Myocyte (in vitro differentiated cells): ENCODE data around the gene NTRK3. TPM values are rescaled to one million over a fixed set of nuclear protein-coding genes. Genes with fewer than 3 reads are reported as not detected.
A peak's percentile ranks its signal among the peaks of the same experiment; 100 is the strongest.

Experiments
- DNase-seq: peaks from one replicate; pipeline ENCODE4 v3.0.0-alpha.2; 2012; ENCODE audit warnings: low read depth
- total RNA-seq: library from RNA; depleted of rRNA; stranded (reverse); fragments of >200 nt; gene quantifications from 2 replicates; pipeline ENCODE4 v1.2.3, GENCODE V29; 2014

NTRK3 gene
- total RNA-seq, 1 donor from 2014 or later = 0.32 TPM

GRCh38 chr15:88258093-88258641, 1.6 kb upstream of the NTRK3 start:
- DNase-seq = no peak

GRCh38 chr15:88257311-88258092, 963 bp upstream of the NTRK3 start:
- no peak for DNase-seq

DNA sequence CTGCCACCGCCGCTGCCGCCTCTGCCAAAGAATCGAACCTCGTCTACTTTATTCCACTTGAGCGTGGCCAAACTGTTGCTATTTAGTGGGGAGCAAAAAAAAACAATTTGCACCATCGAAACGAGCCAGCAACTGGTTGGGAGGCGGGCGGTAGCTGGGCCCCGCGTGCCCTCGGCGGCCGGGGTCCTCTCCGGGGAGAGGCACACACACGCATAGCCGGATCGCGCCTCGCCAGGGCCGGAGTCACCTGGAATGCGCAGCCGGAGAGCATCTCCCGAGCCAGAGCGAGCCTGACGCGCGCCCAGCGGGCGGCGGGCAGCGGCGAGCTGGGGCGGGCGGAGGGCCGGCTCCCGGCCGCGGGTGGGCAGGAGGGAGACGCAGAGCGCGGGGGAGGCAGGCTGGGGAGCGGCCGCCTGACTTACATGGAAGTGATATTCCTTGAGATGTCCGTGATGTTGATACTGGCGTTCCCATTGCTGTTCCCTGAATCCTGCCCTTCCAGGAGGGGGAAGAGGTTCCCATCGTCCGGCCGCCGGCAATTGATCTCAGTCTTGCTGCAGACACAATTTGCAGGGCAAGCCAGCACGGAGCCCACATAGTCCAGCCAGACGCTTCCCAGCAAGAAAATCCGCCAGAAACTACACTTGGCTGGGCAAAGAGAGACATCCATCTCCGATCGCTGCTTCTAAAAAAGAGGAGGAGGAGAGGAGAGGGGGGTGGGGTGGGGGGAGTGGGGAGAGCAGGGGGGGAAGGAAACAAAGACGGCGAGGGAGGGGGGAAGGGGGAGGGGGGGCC, 858 bp downstream of the NTRK3 start:
- no peak for DNase-seq

DNA sequence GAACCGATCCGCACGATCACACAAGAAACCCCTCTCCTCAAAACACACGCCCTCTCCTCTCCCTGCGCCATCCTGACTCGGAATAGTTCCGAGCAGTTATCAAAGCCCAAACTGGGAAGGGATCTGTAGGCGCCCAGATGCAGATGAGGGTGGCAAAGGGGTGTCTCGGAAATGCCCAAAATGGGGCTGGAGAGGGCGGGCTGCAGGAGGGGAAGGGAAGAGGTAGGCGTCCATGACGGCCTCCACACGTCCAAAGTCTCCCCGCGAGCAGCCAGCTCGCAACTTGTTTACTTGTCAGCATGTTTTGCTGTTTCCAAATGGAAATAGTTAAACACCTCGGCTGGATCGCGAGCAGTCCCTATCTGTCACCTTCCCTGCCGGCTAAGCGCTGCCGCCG, 1.5 kb downstream of the NTRK3 start:
- DNase-seq = no peak

DNA sequence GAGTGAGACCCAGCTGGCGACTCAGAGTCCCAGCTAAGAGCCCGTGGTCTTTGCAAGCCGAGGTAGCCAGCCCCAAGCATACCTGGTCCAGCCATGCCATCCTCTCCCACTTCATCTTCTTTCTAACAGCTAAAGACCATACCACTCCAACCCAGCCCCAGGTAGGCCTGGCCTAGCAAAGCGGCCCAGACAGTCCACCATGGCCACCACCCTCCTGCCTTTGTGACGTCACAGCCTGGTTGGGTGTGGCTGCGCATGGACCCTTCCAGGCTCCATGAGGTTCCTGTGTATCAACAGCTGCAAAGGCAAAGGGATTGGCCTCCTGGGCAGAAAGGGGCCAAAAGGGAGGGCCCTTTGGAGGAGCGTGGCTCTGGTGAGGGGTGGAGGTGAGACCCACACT, 4.1 kb downstream of the NTRK3 start:
- DNase-seq = no peak

GRCh38 chr15:88250826-88251225, 5.7 kb downstream of the NTRK3 start:
- no peak for DNase-seq

GRCh38 chr15:88249220-88249619, 7.3 kb downstream of the NTRK3 start:
- DNase-seq = peak; percentile 37

DNA sequence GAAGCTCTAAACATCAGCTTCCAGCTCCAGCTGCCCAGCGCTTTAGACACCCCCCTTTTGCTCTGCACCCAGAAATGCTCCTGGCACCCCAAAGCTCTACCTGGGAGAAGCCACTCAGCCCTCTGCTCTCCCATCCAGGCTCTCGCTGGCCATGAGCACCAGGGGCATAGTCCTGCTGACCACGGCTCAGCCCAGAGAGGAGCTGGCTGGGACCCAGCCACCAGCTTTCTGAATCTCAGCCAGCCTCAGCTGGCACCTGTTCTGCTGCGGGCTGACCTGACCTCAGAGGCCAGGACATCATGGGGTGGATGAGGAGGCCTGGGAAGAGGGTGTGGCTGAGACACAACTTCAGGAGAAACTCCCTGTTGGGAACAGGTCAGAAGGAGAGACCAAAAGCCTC, 8.6 kb downstream of the NTRK3 start:
- DNase-seq = peak; percentile 94

DNA sequence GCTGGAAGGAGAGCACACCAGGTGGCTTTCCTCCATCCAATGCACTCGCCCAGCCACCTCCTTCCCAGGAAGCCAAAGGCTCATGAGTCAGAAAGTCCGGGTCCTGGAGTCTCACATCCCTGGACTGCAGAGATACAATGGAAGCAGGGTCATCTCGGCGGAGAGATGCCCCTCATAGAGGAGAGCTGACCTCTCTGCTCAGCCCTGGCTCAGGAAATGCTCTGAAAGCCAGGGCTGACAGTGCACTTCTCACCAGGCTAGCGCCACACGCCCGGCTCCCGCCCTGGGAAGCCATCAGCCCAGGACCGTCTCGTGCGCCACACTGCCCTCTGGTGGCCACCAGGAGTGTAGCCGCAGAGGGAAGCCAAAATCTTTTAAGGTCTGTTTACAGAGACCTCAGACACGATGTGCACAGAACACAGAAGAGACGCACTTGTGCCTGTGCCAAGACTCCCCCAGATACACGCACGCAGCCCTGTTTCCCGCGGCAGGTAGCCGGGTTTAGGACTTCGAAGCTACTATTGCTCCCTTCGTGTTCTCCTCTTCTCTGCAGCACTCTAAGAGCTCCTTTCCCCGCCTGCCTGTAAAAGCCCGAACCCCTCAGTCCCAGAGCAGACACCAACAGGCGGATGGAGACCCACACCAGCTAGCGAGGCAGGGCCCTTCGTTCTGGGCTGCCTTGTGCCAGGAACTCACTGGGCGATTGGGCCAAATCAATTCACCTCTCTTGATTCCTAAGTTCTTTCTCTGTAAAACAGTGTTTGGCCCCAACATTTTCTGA, 9.7 kb downstream of the NTRK3 start:
- DNase-seq = peak; percentile 82

DNA sequence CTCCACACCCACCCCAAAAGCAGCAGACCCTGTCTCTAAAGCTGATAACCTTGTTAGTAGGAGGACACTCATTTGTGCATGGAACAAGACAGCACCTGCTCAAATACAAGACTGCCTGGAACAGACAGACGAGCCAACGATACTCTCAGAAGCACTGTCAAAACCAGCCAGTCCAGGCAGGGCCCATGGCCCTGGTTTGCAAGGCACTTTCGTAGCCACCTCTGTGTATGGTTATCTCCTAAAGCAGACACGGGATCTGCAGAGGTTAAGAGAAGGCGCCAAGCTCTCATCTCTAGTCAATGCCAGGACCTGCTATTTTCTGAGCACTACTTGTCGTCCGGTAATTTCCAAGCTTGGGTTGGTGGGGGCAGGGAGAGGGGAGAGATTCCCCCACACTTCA, 10.5 kb downstream of the NTRK3 start:
- no peak for DNase-seq

GRCh38 chr15:88243895-88244787, 12.4 kb downstream of the NTRK3 start:
- peak; percentile 36 for DNase-seq

GRCh38 chr15:88242586-88243555, 13.7 kb downstream of the NTRK3 start:
- DNase-seq = no peak

DNA sequence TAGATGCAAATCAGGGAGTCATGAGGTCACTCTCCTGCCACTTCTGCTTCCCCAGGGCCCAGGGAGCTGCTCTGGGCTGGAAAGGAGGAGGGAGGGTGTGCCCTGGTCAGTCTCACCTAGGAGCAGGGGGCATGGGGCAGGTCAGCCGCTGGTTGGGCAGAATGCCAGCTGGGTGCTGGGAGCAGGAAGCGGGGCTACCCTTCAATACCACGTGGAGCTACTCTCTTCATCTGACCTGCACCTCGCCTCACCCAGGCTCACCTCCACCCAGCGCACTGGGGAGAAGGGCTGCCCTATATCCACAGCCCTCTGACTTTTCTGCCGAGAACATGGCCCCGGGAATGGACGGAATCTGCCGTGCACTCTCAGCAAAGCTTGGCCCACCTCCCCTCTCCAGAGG, 15.1 kb downstream of the NTRK3 start:
- no peak for DNase-seq

- DNase-seq = no peak
Measured at GRCh38 chr15:88241060-88241459, 15.5 kb downstream of the NTRK3 start.

DNA sequence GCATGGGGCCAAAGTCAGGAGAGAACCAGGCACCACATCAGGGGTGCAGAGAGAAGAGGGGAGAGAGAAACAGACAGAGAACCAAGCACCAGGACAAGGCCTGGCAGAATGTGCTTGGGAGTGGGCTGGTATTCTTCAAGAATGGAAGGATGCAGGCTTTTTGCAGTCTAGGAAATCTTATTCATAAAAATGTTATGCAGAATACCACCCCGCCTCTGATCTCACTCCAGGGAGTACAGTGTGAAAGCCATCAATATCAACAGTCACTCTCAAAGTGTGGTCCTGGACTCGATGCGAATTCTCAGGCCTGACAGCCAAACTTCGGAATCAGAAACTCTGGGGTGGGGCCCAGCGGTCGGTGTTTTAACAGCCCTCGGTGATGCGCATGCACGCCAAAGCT, 16.9 kb downstream of the NTRK3 start:
- no peak for DNase-seq

GRCh38 chr15:88238618-88239430, 17.7 kb downstream of the NTRK3 start:
- DNase-seq = no peak

- no peak for DNase-seq
Measured at GRCh38 chr15:88234711-88235110, 21.8 kb downstream of the NTRK3 start.

DNA sequence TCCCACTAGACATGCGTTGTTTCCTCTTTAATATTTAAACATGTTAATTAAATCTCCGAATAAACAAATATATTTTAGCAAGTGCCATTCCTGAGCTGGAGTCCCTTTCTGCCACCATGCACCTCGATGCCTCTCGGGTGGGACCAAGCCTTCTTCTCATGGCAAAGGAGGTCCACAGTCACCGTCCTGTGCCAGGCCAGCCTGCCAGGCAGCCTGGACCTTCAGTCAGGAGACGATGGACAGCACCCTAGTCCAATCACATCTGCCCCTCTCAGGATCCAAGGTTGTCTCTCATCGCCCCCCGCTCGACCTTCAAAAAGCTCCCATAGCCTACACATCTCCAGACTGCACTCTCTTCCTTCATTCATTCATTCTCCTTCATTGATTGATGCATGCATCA, 22.6 kb downstream of the NTRK3 start:
- no peak for DNase-seq
